CD4-positive, CD25-positive, alpha-beta regulatory T cell (primary cell): Measurements from ENCODE around the gene MMP25. TPM values are rescaled to one million over a fixed set of nuclear protein-coding genes. Genes with fewer than 3 reads are reported as not detected.
A peak's percentile ranks its signal among the peaks of the same experiment; 100 is the strongest.

Source experiments
- ATAC-seq, 2 donors: fragments of 150-1000 bp; cut with Tn5 transposase; one replicate each; pipeline ENCODE4 v1.10.0; 2021; ENCODE audit warnings: low read depth in 2 of 2, moderate number of reproducible peaks in 2 of 2, moderate library complexity in 1 of 2
- DNase-seq, 3 donors: peaks; one replicate each; pipeline versions ENCODE4 v3.0.0 to v3.0.0-alpha.2; 2012 to 2022; ENCODE audit warnings: mixed read lengths in 1 of 3
- H3K27ac ChIP-seq: one replicate; pipeline ENCODE4 v1.7.0; 2013; ENCODE audit warnings: mild to moderate bottlenecking, low read length; ENCODE audit not compliant: insufficient read depth, poor library complexity, severe bottlenecking
- H3K27me3 ChIP-seq: one replicate; pipeline ENCODE4 v1.7.0; 2013; ENCODE audit warnings: low read length; ENCODE audit not compliant: control insufficient read depth, insufficient read depth
- H3K36me3 ChIP-seq: one replicate; pipeline ENCODE4 v1.7.0; 2013; ENCODE audit warnings: mild to moderate bottlenecking, low read length, moderate library complexity; ENCODE audit not compliant: control insufficient read depth, insufficient read depth
- H3K4me1 ChIP-seq: 2 replicates; pipeline ENCODE4 v1.7.0; 2013; ENCODE audit warnings: mild to moderate bottlenecking, low read length; ENCODE audit not compliant: insufficient read depth, control insufficient read depth, poor library complexity, severe bottlenecking
- H3K4me3 ChIP-seq: one replicate; pipeline ENCODE4 v1.7.0; 2013; ENCODE audit warnings: low read depth, mild to moderate bottlenecking, low read length, moderate library complexity
- H3K9me3 ChIP-seq, 2 experiments: 1 replicate in 1 of 2; 2 replicates in 1 of 2; pipeline ENCODE4 v1.7.0; 2013; ENCODE audit warnings: low read length in 2 of 2, mild to moderate bottlenecking in 1 of 2, moderate library complexity in 1 of 2; ENCODE audit not compliant: control insufficient read depth in 2 of 2
- H3K27ac Mint-ChIP-seq, 3 donors: one replicate each; pipeline ENCODE4 v1.8.0; 2020 to 2022; ENCODE audit warnings: mild to moderate bottlenecking in 3 of 3, mixed read lengths in 3 of 3, moderate library complexity in 2 of 3
- H3K27me3 Mint-ChIP-seq: one replicate; pipeline ENCODE4 v1.8.0; 2022; ENCODE audit warnings: mild to moderate bottlenecking, mixed read lengths
- H3K36me3 Mint-ChIP-seq: one replicate; pipeline ENCODE4 v1.8.0; 2020; ENCODE audit warnings: mixed read lengths
- H3K4me1 Mint-ChIP-seq, 4 donors: one replicate each; pipeline ENCODE4 v1.8.0; 2020 to 2022; ENCODE audit warnings: mixed read lengths in 4 of 4, mild to moderate bottlenecking in 1 of 4
- H3K4me3 Mint-ChIP-seq, 4 donors: one replicate each; pipeline ENCODE4 v1.8.0; 2020 to 2022; ENCODE audit warnings: mild to moderate bottlenecking in 4 of 4, mixed read lengths in 4 of 4, moderate library complexity in 3 of 4
- H3K9me3 Mint-ChIP-seq, 7 donors: one replicate each; pipeline ENCODE4 v1.8.0; 2020 to 2022; ENCODE audit warnings: mixed read lengths in 7 of 7, mild to moderate bottlenecking in 3 of 7, moderate library complexity in 2 of 7
- polyA plus RNA-seq, 4 donors: library from polyadenylated mRNA; unstranded; fragments of 300-500 nt; fragmentation: Illumina TruSeq; gene quantifications; one replicate each; pipeline ENCODE4 v1.2.3, GENCODE V29; 2021
- total RNA-seq: library from RNA; stranded (reverse); gene quantifications from one replicate; pipeline ENCODE4 v1.2.3, GENCODE V29; 2022

The MMP25 gene
- total and polyA plus RNA-seq, 5 donors from 2014 or later = 0.16 to 1.6 (median 0.65) TPM; not detected in 1

DNA sequence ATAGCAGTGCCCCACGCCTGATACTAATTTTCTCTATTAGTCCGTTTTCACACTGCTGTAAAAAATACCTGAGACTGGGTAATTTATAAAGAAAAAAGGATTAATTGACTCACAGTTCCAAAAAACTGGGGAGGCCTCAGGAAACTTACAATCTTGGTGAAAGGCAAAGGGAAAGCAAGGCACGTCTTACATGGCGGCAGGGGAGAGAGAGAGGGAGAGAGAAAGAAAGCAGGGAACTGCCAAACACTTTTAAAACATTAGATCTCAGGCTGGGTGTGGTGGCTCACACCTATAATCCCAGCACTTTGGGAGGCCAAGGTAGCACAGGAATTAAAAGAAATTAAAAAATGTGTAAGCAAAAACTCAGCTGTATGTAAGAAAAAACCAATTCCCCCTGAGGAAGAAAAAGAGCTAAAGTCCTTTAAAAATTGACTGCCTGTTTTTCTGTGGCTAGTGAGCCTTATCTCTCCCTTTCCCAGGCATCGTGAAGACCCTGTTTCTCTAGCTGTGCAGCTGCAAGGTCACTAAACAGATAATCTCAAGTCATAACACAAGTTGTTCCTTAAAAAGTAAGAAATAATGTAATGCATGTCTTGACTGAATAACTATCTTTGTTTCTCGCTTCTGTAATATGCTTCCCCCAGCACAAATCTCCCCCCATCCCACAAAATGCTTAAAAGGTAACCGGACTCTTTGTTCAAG is 38.8 kb downstream of the MMP25 start:
- H3K4me3 ChIP-seq = peak overlapping the region; percentile 39
- no peaks in the 10 kb centered on the region for H3K9me3 ChIP-seq
- H3K27me3 ChIP-seq = no peaks in the 10 kb centered on the region
- Mint-ChIP-seq H3K36me3 (no peaks in the 10 kb centered on the region), H3K27ac (peak overlapping the region; percentile 53 to 73 (median 71)), H3K4me1 (peaks cover 5 to 68% (median 31%) of the 10 kb centered on the region in 4 donors), H3K4me3 (peak overlapping the region; percentile 26 to 90 (median 62)), H3K9me3 (peaks cover 0 to 3% (median 0%) of the 10 kb centered on the region in 7 donors), H3K27me3 (no peaks in the 10 kb centered on the region)
- DNase-seq = no peak
- no peak for ATAC-seq
- H3K4me1 ChIP-seq = peaks cover 29% of the 10 kb centered on the region
- no peak overlapping the region for H3K27ac ChIP-seq
- H3K36me3 ChIP-seq = no peaks in the 10 kb centered on the region

DNA sequence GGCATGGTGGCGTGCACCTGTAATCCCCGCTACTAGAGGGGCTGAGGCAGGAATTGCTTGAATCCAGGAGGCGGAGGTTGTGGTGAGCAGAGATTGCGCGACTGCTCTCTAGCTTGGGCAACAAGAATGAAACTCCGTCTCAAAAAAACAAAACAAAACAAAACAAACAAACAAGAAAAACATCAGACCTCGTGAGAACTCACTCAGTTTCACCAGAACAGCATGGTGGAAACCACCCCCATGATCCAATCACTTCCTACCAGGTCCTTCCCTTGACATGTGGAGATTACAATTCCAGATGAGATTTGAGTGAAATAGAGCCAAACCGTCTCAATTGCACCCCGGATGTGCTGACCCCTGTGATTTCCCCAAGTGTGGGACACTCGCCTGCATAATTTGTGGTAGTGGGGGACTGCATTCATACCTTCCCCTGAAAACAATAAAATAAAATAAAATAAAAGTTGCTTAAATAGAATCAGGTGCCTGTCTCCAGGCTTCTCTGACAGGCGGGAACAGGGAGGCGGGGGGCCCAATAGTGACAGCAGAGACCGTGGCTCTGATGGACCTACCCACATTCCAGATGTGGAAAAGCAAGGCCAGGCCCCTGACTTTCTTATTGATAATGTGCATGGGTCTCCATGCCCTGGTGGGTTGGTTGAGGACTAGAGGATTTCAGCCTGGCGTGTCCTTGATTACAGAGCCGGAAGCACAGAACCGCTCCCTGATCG is 39.7 kb downstream of the MMP25 start:
- Histone ChIP-seq H3K27me3 (no peaks in the 10 kb centered on the region), H3K27ac (peak overlapping the region; percentile 37), H3K9me3 (no peaks in the 10 kb centered on the region), H3K4me1 (peaks cover 26% of the 10 kb centered on the region), H3K36me3 (no peaks in the 10 kb centered on the region), H3K4me3 (peak overlapping the region; percentile 48)
- no peaks in the 10 kb centered on the region for H3K9me3 Mint-ChIP-seq
- no peaks in the 10 kb centered on the region for H3K27me3 Mint-ChIP-seq
- no peak for ATAC-seq
- H3K4me1 Mint-ChIP-seq = peaks cover 5 to 64% (median 28%) of the 10 kb centered on the region in 4 donors
- no peaks in the 10 kb centered on the region for H3K36me3 Mint-ChIP-seq
- peak overlapping the region; percentile 53 to 90 (median 76) for H3K4me3 Mint-ChIP-seq
- peak overlapping the region; percentile 71 to 86 (median 73) for H3K27ac Mint-ChIP-seq
- no peak for DNase-seq

DNA sequence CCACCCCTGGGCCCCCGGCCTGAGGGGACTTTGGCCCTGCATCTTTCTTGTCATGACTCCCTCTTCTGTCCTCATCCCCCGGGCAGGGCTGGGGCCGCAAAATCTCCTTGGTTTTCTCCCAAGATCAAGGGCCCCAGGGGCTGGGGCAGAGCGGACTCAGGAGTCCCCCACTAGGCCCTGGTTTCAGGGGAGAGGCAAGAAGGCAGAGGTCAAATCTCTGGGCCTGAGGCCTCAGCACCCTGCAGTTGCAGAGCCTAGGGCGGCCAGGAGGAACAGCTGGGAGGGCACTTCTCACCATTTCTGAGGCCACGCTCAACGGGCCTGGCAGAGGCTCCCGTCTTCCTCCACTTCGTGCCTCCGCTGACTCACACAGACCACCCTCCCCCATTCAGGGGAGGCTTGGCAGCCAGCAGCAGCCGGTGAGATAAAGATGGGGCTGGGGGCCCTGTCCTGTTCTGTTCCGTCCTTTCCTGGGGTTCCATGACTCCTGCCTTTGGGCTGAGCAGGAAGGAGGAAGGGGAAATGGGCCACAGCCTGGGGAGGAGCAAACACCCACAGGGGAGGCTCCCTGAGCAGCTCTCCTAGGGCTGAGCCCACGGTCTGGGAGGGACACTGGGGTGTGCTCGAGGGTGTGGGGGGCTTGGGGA is 40.4 kb downstream of the MMP25 start:
- ATAC-seq (peak; percentile 73 to 80), DNase-seq (no peak)
- Mint-ChIP-seq H3K4me3 (peak overlapping the region; percentile 53 to 90 (median 74)), H3K27ac (peak overlapping the region in 2 of 3 donors; percentile 62 to 71), H3K27me3 (no peaks in the 10 kb centered on the region), H3K9me3 (no peaks in the 10 kb centered on the region), H3K4me1 (peaks cover 5 to 65% (median 26%) of the 10 kb centered on the region in 4 donors), H3K36me3 (no peaks in the 10 kb centered on the region)
- Histone ChIP-seq H3K4me1 (peaks cover 23% of the 10 kb centered on the region), H3K27me3 (no peaks in the 10 kb centered on the region), H3K4me3 (peak overlapping the region; percentile 48), H3K9me3 (no peaks in the 10 kb centered on the region), H3K36me3 (no peaks in the 10 kb centered on the region), H3K27ac (peak overlapping the region; percentile 37)

DNA sequence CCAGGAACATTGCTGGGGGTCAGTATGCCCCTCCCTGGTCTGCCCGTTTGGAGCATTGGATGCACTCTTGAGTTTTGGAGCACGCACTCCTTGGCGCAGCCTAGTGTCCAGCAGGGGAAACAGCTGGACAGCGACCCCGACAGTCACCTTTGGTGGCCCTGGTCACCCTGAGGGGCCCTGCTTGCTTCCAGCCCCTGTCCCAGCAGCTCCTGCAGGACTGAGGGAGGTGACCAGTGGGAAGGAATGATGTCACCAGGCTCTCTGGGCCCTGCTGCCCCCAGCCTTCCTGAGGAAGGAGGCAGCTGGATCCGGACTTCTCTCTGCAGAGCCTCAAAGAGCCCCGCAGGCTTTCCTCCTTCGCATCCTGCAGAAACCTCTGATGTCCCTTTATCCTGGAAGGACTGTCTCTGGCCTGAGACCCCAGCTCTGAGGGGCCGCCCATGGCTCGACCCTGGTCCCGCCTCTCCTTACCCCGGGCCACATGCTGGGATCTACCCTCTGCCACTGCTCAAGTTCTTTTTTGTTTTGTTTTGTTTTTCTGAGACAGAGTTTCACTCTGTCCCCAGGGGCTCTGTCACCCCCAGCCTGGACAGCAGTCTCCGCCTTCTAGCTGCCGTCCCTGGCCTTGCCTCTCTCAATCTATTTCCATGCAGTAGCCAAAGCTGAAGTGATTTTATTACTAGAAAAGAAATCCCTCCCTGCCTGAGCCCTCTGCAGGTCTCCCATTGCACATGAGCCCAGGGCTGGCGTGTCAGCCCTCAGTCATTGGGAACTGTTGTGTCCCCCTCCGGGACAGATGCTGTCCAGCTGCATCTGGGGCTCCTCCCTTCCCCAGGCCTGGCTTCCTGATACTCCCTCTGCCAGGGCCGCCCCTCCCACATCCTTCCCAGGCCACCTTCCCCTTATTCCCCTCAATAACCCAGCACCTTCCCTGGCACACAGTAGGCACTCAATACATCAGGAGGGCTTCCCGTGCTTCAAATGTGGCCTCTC is 41.2 kb downstream of the MMP25 start:
- no peak for DNase-seq
- no peaks in the 10 kb centered on the region for H3K36me3 ChIP-seq
- peaks cover 23% of the 10 kb centered on the region for H3K4me1 ChIP-seq
- peaks cover 5 to 65% (median 26%) of the 10 kb centered on the region in 4 donors for H3K4me1 Mint-ChIP-seq
- no peaks in the 10 kb centered on the region for H3K9me3 ChIP-seq
- no peaks in the 10 kb centered on the region for H3K27me3 ChIP-seq
- ATAC-seq = no peak
- H3K27me3 Mint-ChIP-seq = no peaks in the 10 kb centered on the region
- peak overlapping the region; percentile 37 for H3K27ac ChIP-seq
- H3K36me3 Mint-ChIP-seq = no peaks in the 10 kb centered on the region
- H3K27ac Mint-ChIP-seq = peak overlapping the region; percentile 34 to 89 (median 87)
- peak overlapping the region; percentile 48 for H3K4me3 ChIP-seq
- H3K9me3 Mint-ChIP-seq = no peaks in the 10 kb centered on the region
- peak overlapping the region; percentile 72 to 90 (median 78) for H3K4me3 Mint-ChIP-seq

DNA sequence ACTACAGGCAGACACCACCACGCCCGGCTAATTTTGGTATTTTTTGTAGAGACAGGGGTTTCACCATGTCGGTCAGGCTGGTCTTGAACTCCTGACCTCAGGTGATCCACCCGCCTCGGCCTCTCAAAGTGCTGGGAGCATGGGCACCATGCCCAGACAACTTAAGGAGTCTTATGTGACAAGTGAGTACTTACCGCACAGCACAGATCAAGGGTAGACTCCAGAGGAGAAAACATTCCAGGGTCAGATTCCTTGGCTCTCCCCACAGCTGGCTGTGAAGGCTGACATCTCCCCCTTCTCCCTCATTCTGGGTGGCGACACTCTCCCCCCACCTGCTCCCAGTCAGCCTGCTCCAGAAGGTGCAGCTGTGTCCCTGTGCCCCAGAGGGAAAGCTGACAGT is 42.1 kb downstream of the MMP25 start:
- Histone ChIP-seq H3K27me3 (no peaks in the 10 kb centered on the region), H3K4me3 (no peak overlapping the region), H3K9me3 (no peaks in the 10 kb centered on the region), H3K27ac (no peak overlapping the region), H3K36me3 (no peaks in the 10 kb centered on the region), H3K4me1 (peaks cover 23% of the 10 kb centered on the region)
- Mint-ChIP-seq H3K27me3 (no peaks in the 10 kb centered on the region), H3K4me3 (peak overlapping the region in 2 of 4 donors; percentile 52 to 90), H3K36me3 (no peaks in the 10 kb centered on the region), H3K4me1 (peaks cover 5 to 64% (median 24%) of the 10 kb centered on the region in 4 donors), H3K27ac (peak overlapping the region; percentile 34 to 87 (median 86)), H3K9me3 (no peaks in the 10 kb centered on the region)
- ATAC-seq = no peak
- no peak for DNase-seq

DNA sequence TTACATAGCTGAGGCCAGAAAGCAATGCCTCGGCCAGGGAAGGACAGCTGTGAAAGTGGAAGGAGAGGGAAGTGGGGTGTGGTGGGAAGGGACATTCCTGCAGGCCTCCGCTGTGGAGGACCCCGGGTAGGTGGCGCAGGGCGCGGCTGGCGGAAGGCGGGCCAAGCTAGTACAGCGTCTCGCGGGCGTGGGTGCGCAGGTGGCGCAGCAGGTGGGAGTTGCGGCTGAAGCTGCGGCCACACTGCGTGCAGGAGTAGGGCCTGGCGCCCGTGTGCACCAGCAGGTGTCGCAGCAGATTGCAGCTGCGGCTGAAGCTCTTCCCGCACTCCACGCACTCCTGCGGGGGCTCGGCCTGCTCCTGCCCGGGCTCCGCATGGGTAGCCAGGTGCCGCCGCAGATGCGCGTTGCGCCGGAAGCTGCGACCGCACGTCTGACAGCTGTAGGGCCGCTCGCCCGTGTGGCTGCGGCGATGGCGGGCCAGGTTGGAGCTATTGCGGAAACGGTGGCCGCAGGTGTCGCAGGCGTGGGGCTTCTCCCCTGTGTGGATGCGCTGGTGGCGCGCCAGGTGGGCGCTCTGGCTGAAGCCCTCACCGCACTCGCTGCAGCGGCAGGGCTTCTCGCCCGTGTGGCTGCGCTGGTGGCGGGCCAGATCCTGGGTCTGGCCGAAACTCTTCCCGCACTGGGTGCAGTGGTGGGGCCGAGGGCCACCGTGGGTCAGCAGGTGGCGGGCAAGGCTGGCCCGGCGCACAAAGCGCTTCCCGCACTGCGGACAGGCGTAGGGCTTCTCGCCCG is 42.8 kb downstream of the MMP25 start:
- no peaks in the 10 kb centered on the region for H3K27me3 Mint-ChIP-seq
- no peak overlapping the region for H3K27ac Mint-ChIP-seq
- DNase-seq = no peak
- H3K9me3 Mint-ChIP-seq = no peaks in the 10 kb centered on the region
- no peak for ATAC-seq
- H3K36me3 Mint-ChIP-seq = no peaks in the 10 kb centered on the region
- Histone ChIP-seq H3K27me3 (no peaks in the 10 kb centered on the region), H3K36me3 (no peaks in the 10 kb centered on the region), H3K27ac (no peak overlapping the region), H3K4me1 (peaks cover 25% of the 10 kb centered on the region), H3K4me3 (no peak overlapping the region), H3K9me3 (no peaks in the 10 kb centered on the region)
- peaks cover 5 to 61% (median 23%) of the 10 kb centered on the region in 4 donors for H3K4me1 Mint-ChIP-seq
- H3K4me3 Mint-ChIP-seq = peak overlapping the region in 1 of 4 donors; percentile 90
